ENCODE results near the gene CFAP20DC.
"Not testable (repeated sequence)": the region's sequence is repeated elsewhere in the genome, so short reads cannot be mapped to it uniquely, and the experiment has no call there.

The CFAP20DC gene

GRCh38 chr3:59049671-59050331, at the start of gene CFAP20DC:
Gene CFAP20DC, minus strand, starts transcription at chr3:59050025. Its CDS starts 394 bp downstream, at chr3:59049631.
- peak; percentile 84 for DNase-seq

DNA sequence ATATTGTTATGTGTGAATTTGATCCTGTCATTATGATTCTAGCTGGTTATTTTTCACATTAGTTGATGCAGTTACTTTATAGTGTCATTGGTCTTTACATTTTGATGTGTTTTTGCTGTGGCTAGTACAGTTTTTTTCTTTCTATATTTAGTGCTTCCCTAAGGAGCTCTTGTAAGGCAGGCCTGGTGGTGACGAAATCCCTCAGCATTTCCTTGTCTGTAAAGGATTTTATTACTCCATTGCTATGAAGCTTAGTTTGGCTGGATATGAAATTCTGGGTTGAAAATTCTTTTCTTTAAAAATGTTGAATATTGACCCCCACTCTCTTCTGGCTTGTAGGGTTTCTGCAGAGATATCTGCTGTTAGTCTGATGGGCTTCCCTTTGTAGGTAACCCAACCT, 48.7 kb upstream of the CFAP20DC start:
- DNase-seq = not testable (repeated sequence)

DNA sequence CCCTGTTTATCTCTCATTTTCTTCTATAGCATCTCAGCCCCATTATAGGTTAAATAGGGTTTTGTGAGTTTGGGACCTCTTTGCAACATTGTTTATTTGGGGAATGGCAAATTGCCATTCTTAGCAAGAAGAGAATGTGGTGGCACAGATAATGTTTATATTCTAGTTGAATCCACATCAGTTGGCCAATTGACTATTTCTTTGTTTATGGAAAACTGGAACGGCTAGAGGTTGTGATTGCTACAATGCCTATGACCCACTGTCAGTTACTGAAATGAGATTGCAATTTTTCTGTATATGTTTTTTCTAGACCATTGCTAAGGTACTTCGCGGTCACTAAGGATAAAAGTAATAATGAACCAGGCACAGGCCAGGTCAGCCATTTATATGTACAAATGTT, 44.6 kb upstream of the CFAP20DC start:
- no peak for DNase-seq

GRCh38 chr3:59093521-59093920, 43.7 kb upstream of the CFAP20DC start:
- DNase-seq = no peak

- no peak for DNase-seq
Measured at GRCh38 chr3:59088761-59089160, 38.9 kb upstream of the CFAP20DC start.

DNA sequence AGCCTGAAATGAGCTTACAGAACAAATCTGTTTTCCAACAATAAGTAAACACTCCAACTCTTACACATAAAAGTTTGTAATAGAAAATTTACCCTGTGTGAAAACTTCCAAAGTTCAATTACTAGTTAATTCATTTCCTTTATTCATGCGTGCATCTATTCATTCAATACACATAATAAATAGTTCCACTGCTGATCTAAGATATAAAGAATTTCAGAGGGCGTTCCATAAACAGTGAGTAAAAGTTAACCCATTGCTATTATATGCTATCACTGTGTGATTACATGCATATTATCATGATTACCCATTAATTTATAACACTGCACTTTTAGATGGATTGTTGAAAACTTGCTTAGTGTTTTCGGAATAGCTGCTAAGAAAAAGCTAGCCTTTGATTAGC, 36.2 kb upstream of the CFAP20DC start:
- DNase-seq = no peak

DNA sequence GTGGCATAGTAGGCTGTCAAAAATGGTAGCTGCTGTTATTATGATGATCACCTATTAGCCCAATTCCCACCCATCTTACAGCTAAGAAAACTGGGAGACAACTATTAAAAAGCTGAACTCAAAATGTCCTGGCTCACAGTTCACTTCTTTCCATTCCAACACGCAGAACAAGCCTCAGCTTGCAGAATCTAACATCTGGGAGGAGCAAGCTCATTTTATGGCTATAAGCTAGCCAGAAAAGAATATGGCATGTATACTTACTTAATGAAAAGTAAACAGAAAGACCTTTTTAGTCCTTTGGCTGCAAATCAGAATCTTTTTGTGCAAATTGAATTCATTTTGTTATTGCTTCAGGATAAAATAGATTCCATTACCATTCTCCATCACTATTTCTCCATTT, 34.8 kb upstream of the CFAP20DC start:
- no peak for DNase-seq

DNA sequence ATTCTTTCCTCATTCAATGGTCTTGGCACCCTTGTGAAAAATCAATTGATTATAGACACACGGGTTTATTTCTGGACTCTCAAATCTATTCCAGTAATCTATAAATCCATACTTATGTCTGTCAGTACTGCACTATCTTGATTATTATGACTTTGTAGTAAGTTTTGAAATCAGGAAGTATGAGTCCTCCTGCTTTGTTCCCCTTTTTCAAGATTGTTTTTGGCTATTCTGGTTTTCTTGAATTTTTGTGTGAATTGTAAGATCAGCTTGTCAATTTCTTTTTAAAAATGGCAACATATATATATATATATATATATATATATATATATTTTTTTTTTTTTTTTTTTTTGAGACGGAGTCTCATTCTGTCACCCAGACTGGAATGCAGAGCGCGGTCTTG, 32.3 kb upstream of the CFAP20DC start:
- no peak for DNase-seq

- no peak for DNase-seq
Measured at GRCh38 chr3:59081071-59081470, 31.2 kb upstream of the CFAP20DC start.

- DNase-seq = no peak
Measured at GRCh38 chr3:59079962-59080361, 30.1 kb upstream of the CFAP20DC start.

- DNase-seq = no peak
Measured at GRCh38 chr3:59074764-59075163, 24.9 kb upstream of the CFAP20DC start.

DNA sequence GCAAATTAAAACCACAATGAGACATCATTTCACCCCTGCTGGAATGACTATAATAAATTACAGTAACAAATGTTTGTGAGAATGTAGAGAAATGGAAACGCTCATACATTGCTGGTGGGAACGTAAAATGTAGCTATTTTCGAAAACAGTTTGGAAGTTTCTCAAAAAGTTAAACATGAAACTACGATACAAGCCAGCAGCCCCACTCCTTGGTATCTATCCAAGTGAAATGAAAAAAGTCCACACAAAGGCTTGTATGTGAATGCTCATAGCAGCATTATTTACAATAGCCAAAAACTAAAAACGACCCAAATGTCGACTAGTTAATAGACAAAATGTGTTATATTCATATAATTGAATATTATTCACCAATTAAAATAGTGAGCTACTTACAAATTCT, 22.9 kb upstream of the CFAP20DC start:
- DNase-seq = no peak

- DNase-seq = no peak
Measured at GRCh38 chr3:59069838-59070237, 20.0 kb upstream of the CFAP20DC start.

GRCh38 chr3:59065240-59065639, 15.4 kb upstream of the CFAP20DC start:
- no peak for DNase-seq

GRCh38 chr3:59064728-59065127, 14.9 kb upstream of the CFAP20DC start:
- no peak for DNase-seq

DNA sequence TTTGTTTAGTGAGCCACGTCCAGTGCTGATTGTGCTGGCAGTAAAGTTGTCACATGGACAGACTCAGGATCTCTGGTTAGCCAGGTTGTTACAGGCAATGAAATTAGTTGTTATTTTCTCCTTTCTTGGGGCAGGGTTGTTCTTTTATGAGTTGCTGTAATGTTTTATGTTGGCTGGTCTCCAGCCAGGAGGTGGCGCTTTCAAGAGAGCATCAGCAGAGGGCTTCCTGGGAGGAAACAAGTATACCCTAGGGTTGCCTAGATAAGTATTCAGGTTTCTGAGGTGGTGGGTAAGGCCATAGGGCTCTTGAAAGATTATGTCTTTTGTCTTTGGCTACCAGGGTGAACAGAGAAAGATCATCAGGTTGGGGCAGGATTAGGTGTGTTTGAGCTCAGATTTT, 14.5 kb upstream of the CFAP20DC start:
- DNase-seq = no peak

- DNase-seq = no peak
Measured at GRCh38 chr3:59056706-59057105, 6.9 kb upstream of the CFAP20DC start.

GRCh38 chr3:59052803-59053411, 3.1 kb upstream of the CFAP20DC start:
- DNase-seq = no peak

- DNase-seq = not testable (repeated sequence)
Measured at GRCh38 chr3:59050811-59051414, 1.1 kb upstream of the CFAP20DC start.

- no peak for DNase-seq
Measured at GRCh38 chr3:59046839-59047238, 3.0 kb downstream of the CFAP20DC start.

GRCh38 chr3:59043391-59043790, 6.4 kb downstream of the CFAP20DC start:
- DNase-seq = no peak

DNA sequence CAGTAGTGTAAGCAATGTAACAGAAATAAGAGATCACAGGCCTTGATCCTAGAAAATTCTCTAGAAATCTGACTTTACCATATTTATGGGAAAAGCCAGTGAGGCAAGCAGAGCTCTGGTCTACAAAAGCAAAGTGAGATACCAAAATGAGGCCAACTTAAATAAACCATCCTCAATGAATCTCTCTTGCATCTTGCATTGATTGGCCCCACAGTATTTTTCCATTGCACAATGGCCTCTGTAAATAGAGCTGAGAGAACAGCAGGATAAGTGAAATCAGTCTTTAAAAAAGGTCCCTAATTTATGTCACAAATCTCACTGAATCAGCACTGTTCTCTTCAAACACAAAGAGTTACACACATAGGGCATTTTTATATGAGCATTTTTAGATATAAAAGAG, 8.9 kb downstream of the CFAP20DC start:
- no peak for DNase-seq

GRCh38 chr3:59027607-59028006, 22.2 kb downstream of the CFAP20DC start:
- DNase-seq = no peak

DNA sequence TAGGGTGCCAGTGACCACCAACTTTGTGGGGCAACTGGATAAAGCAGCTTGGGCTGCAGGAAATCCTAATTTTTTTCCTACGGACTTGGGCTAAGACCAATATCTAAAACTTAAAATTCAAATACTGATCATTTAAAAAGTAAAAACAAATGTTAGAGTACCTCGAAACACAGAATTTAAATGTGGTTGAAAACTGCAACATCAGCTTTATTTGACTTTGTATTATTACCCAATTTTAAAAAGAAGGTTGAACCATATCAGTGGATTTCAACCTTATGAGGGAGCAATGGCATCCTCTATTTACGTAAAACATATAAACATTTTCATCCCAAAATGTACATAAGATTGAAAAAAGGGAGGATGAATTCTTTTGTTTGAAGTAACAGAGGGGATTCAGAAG, 26.2 kb downstream of the CFAP20DC start:
- no peak for DNase-seq

GRCh38 chr3:59017617-59017984, 32.2 kb downstream of the CFAP20DC start:
- DNase-seq = no peak
